ENCODE results near the gene IGHMBP2. TPM values are rescaled to one million over a fixed set of nuclear protein-coding genes. Genes with fewer than 3 reads are reported as not detected.

IGHMBP2 gene
- total and polyA plus RNA-seq, 7 donors, result 12.1 to 19.0 (median 13.6) TPM

DNA sequence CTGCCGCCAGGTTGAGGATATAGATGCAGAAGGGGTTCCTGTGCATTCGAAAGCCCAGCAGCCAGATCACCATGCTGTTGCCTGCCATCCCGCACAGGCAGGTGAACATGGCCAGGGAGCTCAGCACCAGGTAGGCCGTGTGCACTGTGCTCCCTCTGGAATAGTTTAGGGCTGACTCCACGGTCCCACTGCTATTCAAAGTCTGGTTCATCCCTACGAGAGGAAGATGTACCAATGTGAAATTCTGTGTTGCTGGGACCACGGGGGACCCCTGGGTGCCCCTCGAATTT is 77.0 kb downstream of the IGHMBP2 start, which contains the start of gene MRGPRD:
TSS of gene MRGPRD (minus strand) at position 211 of the 290 bp plus-strand sequence. CDS start at position 211, 0 bp downstream.
- DNase-seq, result no peak
- ATAC-seq, result no peak

DNA sequence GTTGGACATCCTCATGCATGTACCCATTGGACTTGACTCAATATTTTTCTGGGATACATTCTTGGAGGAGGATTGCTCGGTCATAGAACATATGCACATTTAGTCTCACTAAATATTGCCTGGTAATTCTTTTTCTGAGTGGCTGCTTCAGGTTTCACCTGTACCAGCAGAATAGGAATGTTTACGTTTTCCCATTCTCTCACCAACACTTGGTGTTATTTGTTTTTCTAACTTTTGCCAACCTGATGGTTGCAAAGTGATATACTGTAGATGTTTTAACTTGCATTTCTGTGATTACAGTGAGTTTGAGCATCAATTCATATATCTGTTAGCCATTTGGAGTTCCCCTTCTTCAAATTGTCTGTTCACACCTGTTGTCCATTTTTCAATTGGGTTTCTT is 78.4 kb downstream of the IGHMBP2 start:
- Histone ChIP-seq H3K9me3 (peaks cover 9% of the 10 kb centered on the region), H3K27me3 (ENCODE audit: insufficient read depth in 3 of 3, low read length in 2 of 3) (peaks cover 0 to 14% (median 2%) of the 10 kb centered on the region in 3 donors), H3K36me3 (ENCODE audit: insufficient read depth in 1 of 2, low read depth in 1 of 2) (no peaks in the 10 kb centered on the region), H3K4me1 (no peaks in the 10 kb centered on the region), H3K4me3 (no peak overlapping the region), H3K27ac (no peak overlapping the region)
- DNase-seq (no peak), ATAC-seq (no peak)
- TF ChIP-seq, protein P1, sequence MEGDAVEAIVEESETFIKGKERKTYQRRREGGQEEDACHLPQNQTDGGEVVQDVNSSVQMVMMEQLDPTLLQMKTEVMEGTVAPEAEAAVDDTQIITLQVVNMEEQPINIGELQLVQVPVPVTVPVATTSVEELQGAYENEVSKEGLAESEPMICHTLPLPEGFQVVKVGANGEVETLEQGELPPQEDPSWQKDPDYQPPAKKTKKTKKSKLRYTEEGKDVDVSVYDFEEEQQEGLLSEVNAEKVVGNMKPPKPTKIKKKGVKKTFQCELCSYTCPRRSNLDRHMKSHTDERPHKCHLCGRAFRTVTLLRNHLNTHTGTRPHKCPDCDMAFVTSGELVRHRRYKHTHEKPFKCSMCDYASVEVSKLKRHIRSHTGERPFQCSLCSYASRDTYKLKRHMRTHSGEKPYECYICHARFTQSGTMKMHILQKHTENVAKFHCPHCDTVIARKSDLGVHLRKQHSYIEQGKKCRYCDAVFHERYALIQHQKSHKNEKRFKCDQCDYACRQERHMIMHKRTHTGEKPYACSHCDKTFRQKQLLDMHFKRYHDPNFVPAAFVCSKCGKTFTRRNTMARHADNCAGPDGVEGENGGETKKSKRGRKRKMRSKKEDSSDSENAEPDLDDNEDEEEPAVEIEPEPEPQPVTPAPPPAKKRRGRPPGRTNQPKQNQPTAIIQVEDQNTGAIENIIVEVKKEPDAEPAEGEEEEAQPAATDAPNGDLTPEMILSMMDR (IDR thresholded peaks at IDR 0.05), result no peak
- 95 to 98% (median 98%) methylated on average over 2 of the region's 2 CpGs for WGBS, 3 donors
- intact Hi-C loops (cut with DNase I), result no loop called here

More for the DNA sequence above, 77.0 kb downstream of the IGHMBP2 start, which contains the start of gene MRGPRD:
- TF ChIP-seq, protein P1 (IDR thresholded peaks at IDR 0.05), result no peak
- peaks cover 0 to 14% (median 2%) of the 10 kb centered on the region in 3 donors for H3K27me3 ChIP-seq (ENCODE audit: insufficient read depth in 3 of 3, low read length in 2 of 3)
- no peak within 1 kb of the TSS for H3K4me3 ChIP-seq
- WGBS, 3 donors, result 85 to 88% (median 87%) methylated on average over 8 of the region's 8 CpGs
- H3K27ac ChIP-seq, result no peak within 1 kb of the TSS
- intact Hi-C loops (cut with DNase I), result no loop called here
- H3K36me3 ChIP-seq (ENCODE audit: insufficient read depth in 1 of 2, low read depth in 1 of 2), result no peaks in the 10 kb centered on the region
- no peaks in the 10 kb centered on the region for H3K4me1 ChIP-seq
- H3K9me3 ChIP-seq, result peaks cover 9% of the 10 kb centered on the region

DNA sequence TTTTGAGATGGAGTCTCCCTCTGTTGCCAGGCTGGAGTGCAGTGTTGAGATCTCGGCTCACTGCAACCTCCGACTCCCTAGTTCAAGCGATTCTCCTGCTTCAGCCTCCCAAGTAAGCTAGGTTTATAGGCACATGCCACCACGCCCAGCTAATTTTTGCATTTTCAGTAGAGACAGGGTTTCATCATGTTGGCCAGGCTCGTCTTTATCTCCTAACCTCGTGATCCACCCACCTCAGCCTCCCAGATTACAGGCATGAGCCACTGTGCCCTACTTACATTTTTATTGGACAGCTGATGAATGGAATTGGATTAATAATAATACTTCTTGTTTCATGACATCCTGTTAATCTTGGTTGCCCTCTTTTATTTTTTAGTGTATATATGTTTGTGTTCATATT is 80.1 kb downstream of the IGHMBP2 start:
- WGBS, 3 donors, result 84 to 88% (median 86%) methylated on average over 6 of the region's 6 CpGs
- intact Hi-C loops (cut with DNase I), result no loop called here
- ATAC-seq, result no peak
- no peak for DNase-seq
- no peaks in the 10 kb centered on the region for H3K4me1 ChIP-seq
- no peak overlapping the region for H3K4me3 ChIP-seq
- H3K27me3 ChIP-seq (ENCODE audit: insufficient read depth in 3 of 3, low read length in 2 of 3), result peaks cover 0 to 7% (median 2%) of the 10 kb centered on the region in 3 donors
- no peaks in the 10 kb centered on the region for H3K36me3 ChIP-seq (ENCODE audit: insufficient read depth in 1 of 2, low read depth in 1 of 2)
- TF ChIP-seq, protein P1 (IDR thresholded peaks at IDR 0.05), result no peak
- H3K9me3 ChIP-seq, result peaks cover 9% of the 10 kb centered on the region
- H3K27ac ChIP-seq, result no peak overlapping the region

DNA sequence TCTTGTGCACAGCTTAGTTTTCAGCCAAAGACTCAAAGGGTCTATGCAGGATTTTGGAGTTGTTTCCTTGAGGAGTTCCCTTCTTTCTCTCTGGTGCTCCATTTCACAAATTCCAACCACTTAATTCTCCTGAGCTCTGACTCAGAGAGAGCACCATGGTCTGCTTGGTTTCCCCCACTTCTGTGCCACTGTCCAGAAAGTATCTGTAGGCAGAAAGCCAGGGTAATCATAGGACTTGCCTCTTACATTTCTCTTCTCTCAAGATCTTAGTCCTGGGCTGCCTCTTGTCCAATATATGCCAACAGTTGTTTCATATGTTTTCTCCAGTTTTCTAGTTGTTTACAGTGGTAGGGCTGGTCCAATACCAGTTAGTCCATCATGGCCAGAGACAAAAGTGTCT is 83.5 kb downstream of the IGHMBP2 start:
- Histone ChIP-seq H3K4me1 (no peaks in the 10 kb centered on the region), H3K27me3 (ENCODE audit: insufficient read depth in 3 of 3, low read length in 2 of 3) (peaks cover 0 to 4% (median 0%) of the 10 kb centered on the region in 3 donors), H3K9me3 (peaks cover 3% of the 10 kb centered on the region), H3K4me3 (no peak overlapping the region), H3K27ac (no peak overlapping the region), H3K36me3 (ENCODE audit: insufficient read depth in 1 of 2, low read depth in 1 of 2) (no peaks in the 10 kb centered on the region)
- TF ChIP-seq, protein P1 (IDR thresholded peaks at IDR 0.05), result no peak
- DNase-seq (no peak), ATAC-seq (no peak)
- intact Hi-C loops (cut with DNase I), result no loop called here

DNA sequence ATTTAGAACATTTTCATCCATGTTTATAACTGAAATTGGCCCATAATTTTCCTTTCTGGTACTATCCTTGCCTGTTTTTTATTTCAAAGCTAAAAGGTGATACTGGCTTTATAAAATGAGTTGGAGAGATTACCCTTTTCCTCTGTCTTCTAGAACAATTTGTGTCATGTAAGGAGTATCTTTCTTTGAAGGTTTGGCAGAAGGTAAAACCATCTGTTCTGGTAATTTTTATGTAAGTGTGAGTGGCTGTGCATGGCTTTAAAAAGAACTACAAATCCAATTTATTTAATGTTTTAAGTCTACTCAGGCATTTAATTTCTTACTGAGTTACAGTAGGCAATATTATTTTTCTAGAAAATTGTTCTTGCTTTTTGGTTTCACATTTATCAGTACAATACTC is 84.8 kb downstream of the IGHMBP2 start:
- Histone ChIP-seq H3K4me3 (no peak overlapping the region), H3K27ac (no peak overlapping the region), H3K36me3 (ENCODE audit: insufficient read depth in 1 of 2, low read depth in 1 of 2) (no peaks in the 10 kb centered on the region), H3K27me3 (ENCODE audit: insufficient read depth in 3 of 3, low read length in 2 of 3) (peaks cover 0 to 11% (median 2%) of the 10 kb centered on the region in 3 donors), H3K4me1 (no peaks in the 10 kb centered on the region), H3K9me3 (no peaks in the 10 kb centered on the region)
- intact Hi-C loops (cut with DNase I), result no loop called here
- ATAC-seq (no peak), DNase-seq (no peak)
- TF ChIP-seq, protein P1 (IDR thresholded peaks at IDR 0.05), result no peak
